ENCODE results near the gene DNAH12.
"Not testable (repeated sequence)": the region's sequence is repeated elsewhere in the genome, so short reads cannot be mapped to it uniquely, and the experiment has no call there.

DNAH12 gene

DNA sequence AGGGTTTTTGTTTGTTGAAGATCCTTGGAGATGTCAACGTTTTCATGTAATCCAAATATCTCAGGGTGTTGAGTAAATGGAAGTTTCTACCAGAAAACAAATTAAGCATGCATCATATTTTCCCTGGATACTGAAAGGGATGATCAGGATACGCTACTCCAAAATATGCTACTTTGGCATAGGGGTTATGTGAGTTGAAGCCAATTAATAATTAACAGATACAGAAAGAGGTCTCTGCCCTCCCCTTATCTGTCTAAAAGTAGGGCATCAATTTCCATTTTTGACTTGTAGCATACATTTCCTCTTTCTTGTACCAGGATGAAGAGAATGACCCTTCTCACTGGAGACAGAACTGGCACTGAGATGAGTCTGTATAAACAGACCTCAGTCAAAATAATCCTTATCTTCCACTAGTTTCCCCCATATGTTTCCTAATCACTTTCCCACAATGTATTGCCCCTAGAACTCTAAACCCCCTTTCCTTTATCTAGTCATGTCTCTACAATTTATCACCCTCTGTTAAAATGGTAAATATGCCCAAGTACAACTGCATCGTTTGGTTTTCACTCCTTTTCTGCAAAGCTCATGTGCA, 234.3 kb downstream of the DNAH12 start:
- DNase-seq (ENCODE audit: low read depth in 2 of 2), result no peak

DNA sequence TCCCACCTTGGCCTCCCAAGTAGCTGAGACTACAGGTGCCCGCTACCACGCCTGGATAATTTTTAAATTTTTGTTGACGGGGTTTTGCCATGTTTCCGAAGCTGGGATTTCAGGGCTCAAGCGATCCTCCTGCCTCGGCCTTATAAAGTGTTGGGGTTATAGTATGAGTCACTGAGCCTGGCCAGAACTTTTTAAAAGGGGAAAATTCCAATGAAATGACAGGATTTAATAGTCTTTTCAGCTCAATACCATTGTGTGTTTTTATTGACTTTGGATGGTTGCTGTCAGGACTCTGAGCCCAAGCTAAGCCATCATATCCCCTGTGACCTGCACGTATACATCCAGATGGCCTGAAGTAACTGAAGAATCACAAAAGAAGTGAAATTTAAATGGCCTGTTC, 240.6 kb downstream of the DNAH12 start:
- not testable (repeated sequence) for DNase-seq (ENCODE audit: low read depth in 2 of 2)

DNA sequence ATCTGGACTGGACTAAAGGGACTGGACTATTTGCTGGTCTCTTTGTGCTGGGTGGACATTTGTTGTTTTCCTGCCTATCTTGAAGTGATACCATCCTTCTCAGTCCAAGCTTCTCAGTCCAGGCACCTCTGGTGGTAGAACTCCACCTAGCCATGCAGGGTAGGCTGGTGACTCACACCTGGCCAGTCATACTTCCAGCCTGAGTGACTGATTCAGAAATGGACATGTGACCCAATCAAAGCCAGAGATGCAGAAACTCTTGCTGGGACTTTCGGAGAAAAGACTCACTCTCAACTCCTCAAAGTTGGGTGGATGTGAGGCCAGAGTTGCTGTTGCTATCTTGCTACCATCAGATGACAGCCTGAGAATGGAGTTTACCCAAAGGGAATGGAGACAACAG, 246.1 kb downstream of the DNAH12 start:
- no peak for DNase-seq (ENCODE audit: low read depth in 2 of 2)

DNA sequence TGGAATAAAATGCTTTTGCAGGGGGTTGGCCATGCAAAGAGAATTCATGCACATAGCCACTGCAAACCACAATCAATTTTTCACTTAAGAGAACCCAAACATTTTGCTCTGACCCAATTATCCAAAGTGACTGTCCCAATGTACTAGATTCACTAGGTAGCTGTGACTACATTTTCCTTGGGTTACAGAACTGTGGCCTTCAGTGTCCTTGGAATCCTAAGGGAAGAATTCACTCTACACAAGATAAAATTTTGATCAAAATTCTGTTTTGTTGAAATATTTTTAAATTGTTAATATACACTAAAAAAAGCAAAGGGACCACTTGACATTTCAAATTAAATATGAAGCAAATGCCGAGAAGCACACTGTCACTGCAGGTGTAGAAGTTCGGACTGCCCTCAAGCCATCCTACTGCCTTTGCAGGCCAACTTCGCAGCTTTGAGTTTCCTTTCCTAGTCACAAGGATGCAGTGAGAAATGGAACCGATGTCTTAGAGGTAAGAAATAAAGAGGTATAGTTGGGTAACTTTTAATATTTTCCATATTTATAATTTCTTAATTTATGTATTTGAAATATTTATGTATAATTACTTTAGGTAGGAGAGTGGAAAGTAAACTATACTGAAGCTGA, 251.1 kb downstream of the DNAH12 start:
- DNase-seq (ENCODE audit: low read depth in 2 of 2), result no peak

DNA sequence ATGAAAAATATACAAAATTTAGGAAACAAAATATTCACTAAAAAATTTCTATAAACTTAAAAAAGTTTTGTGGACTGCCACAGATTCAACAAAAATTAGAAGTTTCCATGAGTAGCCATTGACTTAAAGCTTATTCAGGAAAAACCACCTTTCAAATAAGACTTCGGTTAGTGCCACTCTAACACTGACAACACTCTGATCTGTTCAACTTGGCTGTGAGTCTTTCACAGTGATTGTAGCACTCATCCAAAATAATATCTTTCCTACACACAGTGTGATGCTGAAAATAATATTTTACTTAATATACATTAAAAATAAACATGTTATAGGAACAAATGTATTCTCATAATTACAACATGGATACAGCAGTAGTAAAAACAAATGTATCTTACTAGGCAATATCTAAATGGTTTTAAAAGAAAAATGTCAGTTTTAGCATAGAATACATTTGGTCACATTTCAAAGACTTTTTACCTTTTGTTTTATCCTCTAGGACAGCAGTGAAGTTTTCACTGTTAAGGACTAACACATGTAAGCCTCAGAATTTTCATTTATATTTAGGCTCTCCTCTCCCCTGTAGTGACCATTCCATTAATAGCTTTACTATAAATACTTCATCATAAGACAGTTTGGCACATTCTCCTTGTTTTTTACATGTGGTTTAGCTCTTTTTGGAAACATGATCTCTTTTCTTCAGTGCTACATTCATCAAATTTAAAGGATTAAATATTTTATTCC, 251.8 kb downstream of the DNAH12 start, which contains the start of gene ASB14:
Gene ASB14 (minus strand): TSS at position 527 of the 738 bp plus-strand sequence. CDS start 652 bp downstream, outside the sequence.
- DNase-seq (ENCODE audit: low read depth in 2 of 2), result no peak

DNA sequence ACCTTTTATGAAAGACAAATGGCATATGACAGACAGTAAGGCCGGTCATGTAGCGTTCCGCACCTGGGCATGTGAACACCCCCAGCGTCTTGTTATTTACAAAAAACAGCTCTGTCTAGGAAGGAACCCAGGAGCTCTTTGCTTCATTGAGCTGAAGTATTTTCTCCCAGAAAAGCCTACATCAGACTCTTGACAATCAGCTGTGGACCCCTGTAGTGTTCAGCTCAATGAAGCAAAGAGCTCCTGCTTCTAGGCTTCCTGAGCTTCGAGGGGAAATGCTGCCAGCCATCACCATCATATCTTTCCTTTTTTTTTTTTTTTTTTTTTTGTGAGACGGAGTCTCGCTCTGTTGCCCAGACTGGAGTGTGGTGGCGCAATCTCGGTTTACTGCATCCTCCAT, 255.7 kb downstream of the DNAH12 start:
- DNase-seq (ENCODE audit: low read depth in 2 of 2), result no peak

DNA sequence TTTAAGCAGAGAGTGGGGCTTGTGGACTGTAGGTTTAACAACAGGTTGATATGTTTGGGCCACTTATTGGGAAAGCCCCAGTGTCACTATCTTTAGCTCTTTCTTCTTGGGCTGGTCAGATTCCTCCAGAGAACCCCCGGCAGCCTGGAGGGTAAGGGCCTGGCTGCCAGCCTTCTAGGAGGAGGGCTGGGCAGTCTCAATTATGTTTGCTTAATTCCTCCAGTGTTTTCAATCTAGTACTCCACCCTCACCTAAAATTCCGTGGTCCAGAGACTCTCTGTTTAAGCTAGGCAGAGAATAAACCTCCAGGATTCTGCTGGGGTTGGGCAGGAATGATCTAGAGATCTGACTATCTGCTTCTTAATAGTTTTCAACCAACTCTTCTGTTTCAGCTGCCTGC, 256.9 kb downstream of the DNAH12 start:
- DNase-seq (ENCODE audit: low read depth in 2 of 2), result no peak

DNA sequence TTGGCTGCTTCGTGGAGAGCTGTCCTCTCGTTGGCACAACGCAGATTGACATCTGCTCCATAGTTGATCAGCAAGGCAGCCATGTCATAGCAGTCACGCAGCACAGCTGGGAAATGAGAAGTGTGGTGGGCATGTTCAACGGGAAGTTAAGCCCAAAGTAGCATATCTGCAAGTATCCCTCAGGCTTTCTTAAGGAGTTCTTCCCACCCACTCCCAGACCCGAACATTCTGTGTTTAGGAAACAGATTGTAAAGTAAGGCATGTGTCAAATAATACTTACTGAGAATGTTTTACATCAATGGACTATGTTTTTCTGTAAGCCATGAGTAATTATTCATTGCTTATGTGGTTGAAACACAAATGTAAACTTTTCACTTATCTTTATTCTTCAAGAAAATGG, 260.8 kb downstream of the DNAH12 start:
- DNase-seq (ENCODE audit: low read depth in 2 of 2), result no peak

DNA sequence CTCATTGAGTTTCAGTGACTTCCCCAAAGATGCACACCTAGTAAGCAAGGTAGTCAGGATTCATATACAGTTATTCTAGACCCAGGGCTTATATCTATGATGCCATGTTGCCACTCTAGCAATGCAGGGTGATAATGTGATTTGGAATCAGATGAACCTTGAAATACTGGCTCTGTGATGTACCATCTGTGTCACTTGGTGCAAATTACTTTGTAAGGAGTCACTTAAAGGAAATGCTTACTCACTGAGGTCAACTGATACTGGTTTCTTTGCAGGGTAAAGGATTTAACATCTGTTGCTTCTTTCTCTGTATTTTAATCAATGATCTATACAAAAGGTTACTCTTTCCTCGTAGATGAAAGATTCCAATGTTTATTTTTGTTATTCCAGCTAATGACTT, 262.4 kb downstream of the DNAH12 start:
- no peak for DNase-seq (ENCODE audit: low read depth in 2 of 2)

DNA sequence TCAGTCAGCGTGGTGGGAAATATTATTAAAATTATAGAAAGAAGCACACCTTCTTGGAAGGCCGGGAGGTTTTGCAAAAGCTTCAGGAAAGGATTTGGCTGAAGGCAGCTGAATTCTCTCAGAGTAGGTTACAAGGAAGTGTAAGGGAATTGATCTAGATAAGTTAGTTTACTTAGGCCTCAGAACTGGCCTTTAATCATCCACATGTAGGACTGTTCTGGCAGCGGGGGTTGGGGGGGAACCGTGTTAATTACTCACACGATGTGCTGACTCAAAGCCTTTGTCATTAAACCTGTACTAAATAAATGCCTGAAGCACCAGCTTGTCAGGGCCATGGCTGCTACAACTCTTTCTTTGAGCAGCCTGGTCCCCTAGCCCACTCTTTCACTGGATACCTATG, 264.5 kb downstream of the DNAH12 start:
- no peak for DNase-seq (ENCODE audit: low read depth in 2 of 2)

DNA sequence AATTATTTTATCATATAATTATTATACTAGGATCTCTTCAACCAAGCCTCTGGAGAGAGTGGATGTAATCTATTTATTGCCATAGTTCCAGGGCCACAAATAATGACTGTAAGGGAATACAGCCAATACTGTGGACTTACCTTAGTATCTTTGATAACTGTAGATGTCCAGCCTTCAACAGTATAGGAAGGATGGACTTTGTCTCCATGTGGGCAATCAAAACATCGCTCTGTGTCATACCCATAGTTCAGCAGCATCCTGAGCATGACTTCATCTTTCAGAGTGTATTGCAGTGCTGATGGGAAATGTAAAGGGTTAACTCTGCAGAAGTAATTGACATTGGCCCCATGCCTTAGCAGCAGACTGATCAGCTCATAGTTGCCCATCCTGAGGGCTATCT, 265.9 kb downstream of the DNAH12 start:
- DNase-seq (ENCODE audit: low read depth in 2 of 2), result no peak

DNA sequence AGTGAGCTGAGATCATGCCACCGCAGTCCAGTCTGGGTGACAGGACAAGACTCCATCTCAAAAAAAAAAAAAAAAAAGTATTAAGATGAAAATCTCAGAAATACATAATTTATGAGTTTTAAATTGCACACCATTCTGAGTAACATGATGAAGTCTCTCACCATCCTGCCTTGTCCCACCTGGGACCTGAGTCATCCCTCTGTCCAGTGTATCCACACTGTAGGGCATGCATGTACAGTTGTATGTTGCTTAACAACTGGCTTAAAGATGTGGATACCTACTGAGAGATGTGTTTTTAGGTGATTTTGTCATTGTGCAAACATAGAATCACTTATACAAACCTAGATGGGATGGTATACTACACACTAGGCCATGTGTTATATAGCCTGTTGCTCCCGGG, 268.8 kb downstream of the DNAH12 start:
- DNase-seq (ENCODE audit: low read depth in 2 of 2), result no peak

DNA sequence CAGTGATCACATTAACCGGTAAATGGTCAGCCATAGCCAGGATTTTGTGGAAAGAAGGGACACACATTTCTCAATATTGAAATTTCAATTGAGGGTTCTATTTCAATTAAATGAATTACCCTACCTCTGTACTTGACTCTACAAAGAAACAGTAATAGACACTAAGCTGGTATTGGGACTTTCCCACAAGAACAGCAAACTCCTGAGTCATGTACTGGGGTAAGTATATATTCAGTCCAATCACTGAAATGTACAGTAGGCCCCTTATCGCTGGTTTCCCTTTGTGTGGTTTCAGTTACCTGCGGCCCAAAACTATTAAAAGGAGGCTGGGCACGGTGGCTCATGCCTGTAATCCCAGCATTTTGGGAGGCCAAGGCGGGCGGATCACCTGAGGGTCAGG, 269.3 kb downstream of the DNAH12 start:
- no peak for DNase-seq (ENCODE audit: low read depth in 2 of 2)

DNA sequence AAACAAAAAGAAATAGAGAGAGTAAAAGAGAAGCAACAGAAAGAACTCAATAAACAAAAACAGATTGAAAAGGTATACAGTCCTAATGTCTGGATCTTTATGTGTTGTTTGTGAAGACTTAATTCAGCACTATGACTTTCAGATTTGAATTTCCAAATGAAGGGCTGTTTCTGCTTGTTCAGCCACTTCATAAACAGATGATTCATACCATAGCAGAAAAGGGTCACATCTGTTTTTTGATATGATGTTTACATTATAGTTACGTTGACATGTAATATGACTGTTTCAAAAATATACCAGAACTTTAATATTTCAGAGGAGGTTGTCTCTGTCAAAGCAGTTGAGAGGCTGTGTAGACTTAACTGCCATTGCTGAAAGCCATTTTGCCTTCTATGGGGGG, 275.7 kb downstream of the DNAH12 start:
- no peak for DNase-seq (ENCODE audit: low read depth in 2 of 2)

DNA sequence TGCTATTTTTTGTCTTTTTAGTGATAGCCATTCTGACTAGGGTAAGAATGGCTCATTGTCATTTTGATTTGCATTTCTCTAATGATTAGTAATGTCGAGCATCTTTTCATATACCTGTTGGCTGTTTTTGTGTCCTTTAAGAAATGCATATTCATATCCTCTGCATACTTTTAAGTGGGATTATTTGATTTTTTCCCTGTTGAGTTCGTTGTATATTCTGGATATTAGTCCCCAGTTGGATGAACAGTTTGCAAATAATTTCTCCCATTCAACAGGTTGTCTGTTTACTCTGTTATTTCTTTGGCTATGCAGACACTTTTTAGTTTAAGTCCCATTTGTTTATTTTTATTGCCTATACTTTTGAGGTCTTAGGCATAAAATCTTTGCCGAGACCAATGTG, 282.2 kb downstream of the DNAH12 start:
- DNase-seq (ENCODE audit: low read depth in 2 of 2), result no peak

DNA sequence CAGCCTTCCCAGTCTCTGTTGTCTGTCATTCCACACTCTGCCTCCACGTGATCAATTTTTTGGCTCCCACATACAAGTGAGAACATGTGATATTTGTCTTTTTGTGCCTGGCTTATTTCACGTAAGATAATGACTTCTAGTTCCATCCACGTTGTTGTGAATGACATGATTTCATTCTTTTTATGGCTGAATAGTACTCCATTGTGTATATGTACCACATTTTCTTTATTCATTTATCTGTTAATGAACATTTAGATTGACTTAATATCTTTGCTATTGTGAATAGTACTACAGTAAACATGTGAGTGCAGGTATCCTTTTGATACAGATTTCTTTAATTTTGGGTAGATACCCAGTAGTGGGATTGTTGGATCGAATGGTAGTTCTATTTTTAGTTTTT, 283.0 kb downstream of the DNAH12 start:
- no peak for DNase-seq (ENCODE audit: low read depth in 2 of 2)

DNA sequence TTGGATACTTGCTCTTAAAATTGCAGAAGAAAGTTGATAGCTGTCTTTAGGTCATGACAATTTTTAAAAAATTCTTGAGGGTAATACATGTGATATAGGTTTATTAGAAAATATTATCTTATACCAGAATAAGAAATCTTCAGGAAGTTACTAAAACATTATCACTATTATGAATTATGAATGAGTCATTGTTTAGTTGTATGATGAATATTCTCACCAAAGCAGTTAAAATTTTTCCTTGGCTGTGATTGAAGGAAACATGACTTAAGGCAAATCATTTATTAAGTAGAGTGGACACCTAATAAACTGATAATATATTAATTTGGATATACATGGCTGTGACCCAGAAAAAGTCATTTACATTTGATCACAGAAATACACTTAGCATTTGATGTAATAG, 286.5 kb downstream of the DNAH12 start:
- DNase-seq (ENCODE audit: low read depth in 2 of 2), result no peak

DNA sequence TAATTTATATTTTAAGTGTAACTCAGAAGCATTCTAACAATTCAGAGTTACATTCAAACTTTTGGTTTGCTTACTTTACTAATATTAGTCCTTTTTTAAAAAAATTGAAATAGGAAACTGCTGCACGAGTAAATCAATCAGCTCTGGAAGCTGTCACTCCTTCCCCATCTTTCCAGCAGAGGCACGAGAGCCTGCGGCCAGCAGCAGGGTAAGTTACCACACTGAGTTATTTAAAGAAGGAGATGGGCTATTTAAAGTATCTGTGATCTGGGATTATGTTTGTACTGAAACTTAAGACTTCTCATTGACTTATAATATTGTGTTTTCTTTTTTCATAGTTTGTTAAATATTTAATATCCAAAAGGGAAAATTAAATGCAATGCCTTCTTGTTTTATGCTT, 287.3 kb downstream of the DNAH12 start:
- no peak for DNase-seq (ENCODE audit: low read depth in 2 of 2)

DNA sequence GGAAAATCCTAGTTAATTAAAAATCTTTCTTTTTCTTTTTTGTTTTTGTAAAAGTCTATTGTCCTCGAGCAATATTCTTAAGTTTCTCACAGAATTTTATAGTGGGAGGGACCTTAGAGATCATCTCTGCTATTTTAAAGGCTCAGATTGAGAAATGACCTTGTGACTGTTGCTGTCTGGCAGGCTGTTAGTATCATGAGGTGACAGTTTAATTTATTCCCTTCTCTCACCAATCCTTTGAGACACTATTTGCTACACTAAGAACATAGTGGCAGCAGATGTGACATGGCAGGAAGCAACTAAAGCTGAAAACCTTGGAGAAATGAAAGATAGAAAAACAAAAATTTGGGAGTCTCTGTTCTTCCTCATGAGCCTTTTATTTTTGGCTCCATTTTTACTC, 291.7 kb downstream of the DNAH12 start:
- no peak for DNase-seq (ENCODE audit: low read depth in 2 of 2)

DNA sequence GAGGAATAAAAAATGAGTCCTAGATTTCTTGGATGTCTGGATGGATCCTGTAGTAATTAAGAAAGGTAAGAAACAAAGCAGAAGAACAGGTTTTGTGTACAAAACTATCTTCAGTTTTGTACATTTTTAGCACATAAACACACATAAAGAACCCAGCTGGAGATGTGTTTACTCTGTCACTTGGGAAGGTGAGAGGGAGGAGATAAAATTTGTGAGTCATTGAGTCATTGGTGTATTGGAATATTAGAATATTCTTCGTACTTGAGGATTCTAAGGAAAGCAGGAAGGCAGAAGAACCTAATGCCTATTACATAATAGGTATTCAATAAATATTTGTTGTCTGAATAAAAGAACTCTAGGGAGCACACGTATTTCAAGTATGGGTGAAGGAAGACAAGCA, 299.2 kb downstream of the DNAH12 start:
- DNase-seq (ENCODE audit: low read depth in 2 of 2), result no peak

All from stimulated activated CD4-positive, alpha-beta T cell treated with anti-CD3 and anti-CD28 coated beads, Interleukin-1b, Interleukin-23, amount 100 ng/mL, for 1 hour (primary cell).